ENCODE measurements around the gene NRXN3. TPM values are rescaled to one million over a fixed set of nuclear protein-coding genes. Genes with fewer than 3 reads are reported as not detected.

Gene NRXN3
- polyA plus RNA-seq, 1 donor (not counting 4 experiments of a cell fraction or from before 2014, with no cell fraction given) = 0.89 TPM

DNA sequence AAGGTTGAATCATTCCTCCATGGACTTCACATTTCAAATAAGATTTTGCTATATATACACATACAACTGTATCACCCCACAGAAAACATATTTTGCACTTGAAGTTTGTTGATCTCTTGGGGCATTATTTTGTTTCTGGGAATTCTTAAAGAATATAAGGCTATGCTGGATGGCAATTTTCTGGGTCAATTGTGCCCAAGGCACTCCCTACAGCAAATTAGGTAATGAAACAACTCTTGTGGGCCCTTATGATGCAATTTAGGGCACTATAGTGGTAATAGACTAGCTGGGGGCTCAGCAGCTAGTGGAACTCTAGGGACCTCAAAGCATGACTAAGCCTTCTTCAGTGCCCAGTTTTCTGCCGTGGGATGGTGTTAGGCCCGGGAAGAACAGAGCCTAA, 444.4 kb downstream of the NRXN3 start:
- Histone ChIP-seq H3K9me3 (ENCODE audit: control insufficient read depth, low read depth, low read length) (no peaks in the 10 kb centered on the region), H3K4me2 (ENCODE audit: control insufficient read depth, extremely low read depth, insufficient read depth, low read depth, low read length) (no peak overlapping the region), H3K79me2 (ENCODE audit: control insufficient read depth, insufficient read depth, low read length) (no peaks in the 10 kb centered on the region), H3K36me3 (ENCODE audit: control insufficient read depth in 2 of 2, extremely low read depth in 1 of 2, insufficient read depth in 2 of 2, low read length in 2 of 2) (no peaks in the 10 kb centered on the region), H3K4me3 (ENCODE audit: control insufficient read depth in 2 of 3, extremely low read depth in 1 of 3, insufficient read depth in 2 of 3, low read depth in 1 of 3, low read length in 3 of 3) (no peak overlapping the region), H3K9me1 (ENCODE audit: control insufficient read depth, extremely low read depth, insufficient read depth, low read length) (no peaks in the 10 kb centered on the region), H4K20me1 (ENCODE audit: control insufficient read depth, extremely low read depth, insufficient read depth, low read length) (no peaks in the 10 kb centered on the region), H3K27ac (ENCODE audit: control insufficient read depth, insufficient read depth, low read length) (no peak overlapping the region), H3K9ac (ENCODE audit: control insufficient read depth, extremely low read depth, insufficient read depth, low read length) (no peak overlapping the region), H3K27me3 (ENCODE audit: control insufficient read depth, extremely low read depth, insufficient read depth, low read length) (no peaks in the 10 kb centered on the region), H2AFZ (ENCODE audit: control insufficient read depth, low read length) (no peak overlapping the region), H3K4me1 (ENCODE audit: control insufficient read depth, extremely low read depth, insufficient read depth, low read length) (no peaks in the 10 kb centered on the region)
- FAIRE-seq (no peak), DNase-seq (ENCODE audit: low read depth, low spot score) (no peak)
- TF ChIP-seq CTCF (optimal IDR thresholded peaks at IDR 0.05 in 1 of 3, IDR thresholded peaks at IDR 0.05 in 1 of 3, conservative IDR thresholded peaks at IDR 0.05 in 1 of 3; ENCODE audit: extremely low read depth in 1 of 3, insufficient read depth in 2 of 3, low read length in 3 of 3) (no peak), EZH2 (IDR thresholded peaks at IDR 0.05; ENCODE audit: low read length) (no peak)
- dilution Hi-C loops (cut with MboI; ENCODE audit: extremely low pct_ligation_motif_present, low sequenced_read_pairs) = no loop called here

DNA sequence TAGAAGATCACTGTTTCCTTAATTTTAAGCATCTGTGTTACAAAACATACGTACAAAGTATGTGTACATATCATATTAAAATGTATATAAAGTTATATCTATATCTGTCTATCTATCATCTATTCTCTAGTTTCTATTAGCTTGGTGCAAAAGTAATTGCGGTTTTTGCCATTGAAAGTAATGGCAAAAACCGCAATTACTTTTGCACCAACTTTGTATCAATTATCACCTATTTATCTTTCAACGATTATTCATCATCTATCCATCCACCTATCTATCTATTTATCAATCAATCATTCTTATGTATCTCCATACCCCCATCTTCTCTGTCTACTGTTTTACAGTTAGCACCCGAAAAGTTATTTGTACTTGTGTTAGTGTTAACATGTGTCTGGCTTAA, 447.6 kb downstream of the NRXN3 start:
- no peak for TF ChIP-seq EZH2 (IDR thresholded peaks at IDR 0.05; ENCODE audit: low read length)
- TF ChIP-seq CTCF (optimal IDR thresholded peaks at IDR 0.05 in 1 of 3, IDR thresholded peaks at IDR 0.05 in 1 of 3, conservative IDR thresholded peaks at IDR 0.05 in 1 of 3; ENCODE audit: extremely low read depth in 1 of 3, insufficient read depth in 2 of 3, low read length in 3 of 3) = no peak
- Histone ChIP-seq H3K9me1 (ENCODE audit: control insufficient read depth, extremely low read depth, insufficient read depth, low read length) (no peaks in the 10 kb centered on the region), H3K9me3 (ENCODE audit: control insufficient read depth, low read depth, low read length) (no peaks in the 10 kb centered on the region), H3K27ac (ENCODE audit: control insufficient read depth, insufficient read depth, low read length) (no peak overlapping the region), H3K36me3 (ENCODE audit: control insufficient read depth in 2 of 2, extremely low read depth in 1 of 2, insufficient read depth in 2 of 2, low read length in 2 of 2) (no peaks in the 10 kb centered on the region), H3K27me3 (ENCODE audit: control insufficient read depth, extremely low read depth, insufficient read depth, low read length) (no peaks in the 10 kb centered on the region), H3K4me1 (ENCODE audit: control insufficient read depth, extremely low read depth, insufficient read depth, low read length) (no peaks in the 10 kb centered on the region), H3K4me3 (ENCODE audit: control insufficient read depth in 2 of 3, extremely low read depth in 1 of 3, insufficient read depth in 2 of 3, low read depth in 1 of 3, low read length in 3 of 3) (no peak overlapping the region), H2AFZ (ENCODE audit: control insufficient read depth, low read length) (no peak overlapping the region), H4K20me1 (ENCODE audit: control insufficient read depth, extremely low read depth, insufficient read depth, low read length) (no peaks in the 10 kb centered on the region), H3K79me2 (ENCODE audit: control insufficient read depth, insufficient read depth, low read length) (no peaks in the 10 kb centered on the region), H3K9ac (ENCODE audit: control insufficient read depth, extremely low read depth, insufficient read depth, low read length) (no peak overlapping the region), H3K4me2 (ENCODE audit: control insufficient read depth, extremely low read depth, insufficient read depth, low read depth, low read length) (no peak overlapping the region)
- FAIRE-seq (no peak), DNase-seq (ENCODE audit: low read depth, low spot score) (no peak)
- dilution Hi-C loops (cut with MboI; ENCODE audit: extremely low pct_ligation_motif_present, low sequenced_read_pairs) = no loop called here
